Measurements from ENCODE around the gene VANGL2. TPM values are rescaled to one million over a fixed set of nuclear protein-coding genes. Genes with fewer than 3 reads are reported as not detected.

The VANGL2 gene
- total RNA-seq, 1 experiment from 2014 or later, result 3.4 TPM

DNA sequence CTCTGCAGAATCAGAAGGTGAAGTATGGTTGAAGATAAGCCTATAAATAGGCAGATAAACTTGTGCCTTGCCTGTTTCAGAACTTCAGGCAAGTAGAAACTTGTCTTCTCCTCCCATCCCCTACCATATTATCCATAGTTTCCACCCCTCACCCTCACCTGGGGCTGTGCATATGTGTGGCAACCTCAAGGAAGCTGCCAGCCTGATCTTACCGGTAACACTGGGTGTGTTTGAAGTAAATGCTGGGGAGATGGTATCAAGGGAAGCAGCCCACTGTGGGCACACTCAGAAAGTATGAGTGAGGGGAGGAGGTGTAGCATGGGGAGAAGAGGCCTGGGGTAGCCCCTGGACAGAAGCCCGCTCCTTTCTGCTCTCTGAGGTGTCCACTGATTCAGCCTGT is 14.5 kb downstream of the VANGL2 start:
- Mint-ChIP-seq H3K9me3 (ENCODE audit: unreplicated experiment) (no peaks in the 10 kb centered on the region), H3K4me1 (ENCODE audit: low read depth, unreplicated experiment) (no peaks in the 10 kb centered on the region), H3K27ac (ENCODE audit: unreplicated experiment) (no peak overlapping the region), H3K4me3 (ENCODE audit: unreplicated experiment) (no peak overlapping the region), H3K36me3 (ENCODE audit: insufficient read depth, unreplicated experiment) (no peaks in the 10 kb centered on the region), H3K27me3 (ENCODE audit: insufficient read depth, unreplicated experiment) (peaks cover 7% of the 10 kb centered on the region)
- H3K27me3 ChIP-seq (replicated peaks; ENCODE audit: control insufficient read depth, insufficient read depth, low read length), result no peaks in the 10 kb centered on the region
- no peak overlapping the region for H3K4me3 ChIP-seq (ENCODE audit: low read depth, low read length)
- TF ChIP-seq, protein P1, sequence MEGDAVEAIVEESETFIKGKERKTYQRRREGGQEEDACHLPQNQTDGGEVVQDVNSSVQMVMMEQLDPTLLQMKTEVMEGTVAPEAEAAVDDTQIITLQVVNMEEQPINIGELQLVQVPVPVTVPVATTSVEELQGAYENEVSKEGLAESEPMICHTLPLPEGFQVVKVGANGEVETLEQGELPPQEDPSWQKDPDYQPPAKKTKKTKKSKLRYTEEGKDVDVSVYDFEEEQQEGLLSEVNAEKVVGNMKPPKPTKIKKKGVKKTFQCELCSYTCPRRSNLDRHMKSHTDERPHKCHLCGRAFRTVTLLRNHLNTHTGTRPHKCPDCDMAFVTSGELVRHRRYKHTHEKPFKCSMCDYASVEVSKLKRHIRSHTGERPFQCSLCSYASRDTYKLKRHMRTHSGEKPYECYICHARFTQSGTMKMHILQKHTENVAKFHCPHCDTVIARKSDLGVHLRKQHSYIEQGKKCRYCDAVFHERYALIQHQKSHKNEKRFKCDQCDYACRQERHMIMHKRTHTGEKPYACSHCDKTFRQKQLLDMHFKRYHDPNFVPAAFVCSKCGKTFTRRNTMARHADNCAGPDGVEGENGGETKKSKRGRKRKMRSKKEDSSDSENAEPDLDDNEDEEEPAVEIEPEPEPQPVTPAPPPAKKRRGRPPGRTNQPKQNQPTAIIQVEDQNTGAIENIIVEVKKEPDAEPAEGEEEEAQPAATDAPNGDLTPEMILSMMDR (IDR thresholded peaks at IDR 0.05; ENCODE audit: insufficient read depth in 1 of 2, low read depth in 1 of 2, low read length in 1 of 2, severe bottlenecking in 1 of 2, unreplicated experiment in 1 of 2), result no peak
- no peaks in the 10 kb centered on the region for H3K9me3 ChIP-seq
- CTCF ChIA-PET, result no interaction called here
- BruUV-seq (replicated peaks), result no TSS peak
- intact Hi-C loops (cut with micrococcal nuclease; ENCODE audit: unreplicated experiment), result no loop called here
- DNase-seq, result no peak
- POLR2A ChIA-PET, result no interaction called here
- H3K36me3 ChIP-seq (ENCODE audit: control insufficient read depth, insufficient read depth, low read length), result no peaks in the 10 kb centered on the region
- no peaks in the 10 kb centered on the region for H3K4me1 ChIP-seq

DNA sequence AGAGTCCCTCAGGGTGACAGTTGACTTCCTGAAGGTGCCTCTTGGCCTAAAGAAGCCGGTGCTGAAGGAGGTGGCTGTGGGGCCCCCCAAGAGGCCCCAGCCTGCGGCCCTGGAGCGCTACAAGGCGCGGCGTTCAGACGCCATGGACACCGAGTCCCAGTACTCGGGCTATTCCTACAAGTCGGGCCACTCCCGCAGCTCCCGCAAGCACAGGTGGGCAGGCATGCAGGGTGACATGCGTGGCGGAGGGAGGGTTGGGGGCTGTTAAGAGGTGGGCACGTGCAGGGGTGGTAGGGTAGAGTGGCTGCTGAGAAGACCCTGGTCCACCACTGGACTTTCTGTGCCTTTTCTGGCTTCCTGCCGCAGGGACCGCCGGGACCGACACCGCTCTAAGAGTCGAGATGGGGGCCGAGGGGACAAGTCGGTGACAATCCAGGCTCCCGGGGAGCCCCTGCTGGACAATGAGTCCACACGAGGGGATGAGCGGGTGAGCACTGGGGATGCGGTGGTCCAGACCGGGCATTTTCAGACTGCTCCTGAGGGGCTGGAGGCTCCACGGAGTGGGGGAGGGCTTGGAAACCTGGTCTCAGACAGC is 15.4 kb downstream of the VANGL2 start:
- Mint-ChIP-seq H3K27me3 (ENCODE audit: insufficient read depth, unreplicated experiment) (peaks cover 7% of the 10 kb centered on the region), H3K27ac (ENCODE audit: unreplicated experiment) (no peak overlapping the region), H3K9me3 (ENCODE audit: unreplicated experiment) (no peaks in the 10 kb centered on the region), H3K4me1 (ENCODE audit: low read depth, unreplicated experiment) (no peaks in the 10 kb centered on the region), H3K4me3 (ENCODE audit: unreplicated experiment) (no peak overlapping the region), H3K36me3 (ENCODE audit: insufficient read depth, unreplicated experiment) (no peaks in the 10 kb centered on the region)
- Histone ChIP-seq H3K4me1 (no peaks in the 10 kb centered on the region), H3K9me3 (no peaks in the 10 kb centered on the region), H3K4me3 (ENCODE audit: low read depth, low read length) (no peak overlapping the region), H3K27me3 (replicated peaks; ENCODE audit: control insufficient read depth, insufficient read depth, low read length) (no peaks in the 10 kb centered on the region), H3K36me3 (ENCODE audit: control insufficient read depth, insufficient read depth, low read length) (no peaks in the 10 kb centered on the region)
- intact Hi-C loops (cut with micrococcal nuclease; ENCODE audit: unreplicated experiment), result loop anchor here (1.0 to 2.0 kb wide), 3 partner anchors 61 to 315 kb away; partner anchors contain the start of genes COPA and NCSTN
- CTCF ChIA-PET, result interaction anchor here (1.0 to 1.8 kb wide), 2 partner anchors 40 to 61 kb away, joined by 3 to 8 read pairs; no protein-coding TSS in a partner anchor
- no TSS peak for BruUV-seq (replicated peaks)
- TF ChIP-seq, protein P1 (IDR thresholded peaks at IDR 0.05; ENCODE audit: insufficient read depth in 1 of 2, low read depth in 1 of 2, low read length in 1 of 2, severe bottlenecking in 1 of 2, unreplicated experiment in 1 of 2), result no peak
- DNase-seq, result no peak
- POLR2A ChIA-PET, result no interaction called here

DNA sequence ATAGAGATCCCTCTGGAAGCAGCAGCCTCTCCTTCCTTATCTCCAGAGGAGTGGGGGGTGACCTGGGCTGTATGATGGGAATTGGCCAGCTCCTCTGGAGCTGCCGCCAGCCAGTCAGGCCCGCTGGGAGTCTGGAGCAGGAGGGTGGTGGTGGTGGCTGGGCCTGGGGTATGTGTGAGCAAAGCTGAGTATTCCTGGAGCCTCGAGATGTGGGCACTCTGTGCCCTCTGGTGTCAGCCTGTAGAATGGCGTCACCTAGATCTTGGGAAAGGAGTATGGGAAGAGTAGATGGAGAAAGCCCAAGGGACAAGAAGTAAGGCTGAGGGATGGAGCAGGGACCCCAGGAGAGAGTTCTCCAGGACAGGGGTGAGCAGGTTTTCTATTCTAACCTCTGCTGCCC is 16.0 kb downstream of the VANGL2 start:
- TF ChIP-seq, protein P1 (IDR thresholded peaks at IDR 0.05; ENCODE audit: insufficient read depth in 1 of 2, low read depth in 1 of 2, low read length in 1 of 2, severe bottlenecking in 1 of 2, unreplicated experiment in 1 of 2), result peak; percentile 33 to 58
- peaks cover 7% of the 10 kb centered on the region for H3K27me3 Mint-ChIP-seq (ENCODE audit: insufficient read depth, unreplicated experiment)
- H3K36me3 Mint-ChIP-seq (ENCODE audit: insufficient read depth, unreplicated experiment), result no peaks in the 10 kb centered on the region
- ChIA-PET POLR2A (no interaction called here), CTCF (interaction anchor here (1.0 to 1.8 kb wide), 2 partner anchors 40 to 62 kb away, joined by 3 to 8 read pairs; no protein-coding TSS in a partner anchor)
- no peak overlapping the region for H3K27ac Mint-ChIP-seq (ENCODE audit: unreplicated experiment)
- no peaks in the 10 kb centered on the region for H3K9me3 Mint-ChIP-seq (ENCODE audit: unreplicated experiment)
- H3K4me3 ChIP-seq (ENCODE audit: low read depth, low read length), result no peak overlapping the region
- DNase-seq, result peak in 1 of 2 experiments; percentile 40
- H3K4me3 Mint-ChIP-seq (ENCODE audit: unreplicated experiment), result no peak overlapping the region
- H3K27me3 ChIP-seq (replicated peaks; ENCODE audit: control insufficient read depth, insufficient read depth, low read length), result no peaks in the 10 kb centered on the region
- intact Hi-C loops (cut with micrococcal nuclease; ENCODE audit: unreplicated experiment), result loop anchor here (1.0 to 2.0 kb wide), 3 partner anchors 62 to 316 kb away; partner anchors contain the start of genes COPA and NCSTN
- no peaks in the 10 kb centered on the region for H3K4me1 ChIP-seq
- no peaks in the 10 kb centered on the region for H3K36me3 ChIP-seq (ENCODE audit: control insufficient read depth, insufficient read depth, low read length)
- no peaks in the 10 kb centered on the region for H3K4me1 Mint-ChIP-seq (ENCODE audit: low read depth, unreplicated experiment)
- no peaks in the 10 kb centered on the region for H3K9me3 ChIP-seq
- no TSS peak for BruUV-seq (replicated peaks)

Measured in Caco-2 (cell line).